ENCODE measurements around the gene AXIN1. TPM values are rescaled to one million over a fixed set of nuclear protein-coding genes. Genes with fewer than 3 reads are reported as not detected.

AXIN1 gene
- total and polyA plus RNA-seq, 9 of the 15 experiments (the other 6 are each of a cell fraction or from before 2014, with no cell fraction given) = 0.42 to 58.0 (median 25.9) TPM

DNA sequence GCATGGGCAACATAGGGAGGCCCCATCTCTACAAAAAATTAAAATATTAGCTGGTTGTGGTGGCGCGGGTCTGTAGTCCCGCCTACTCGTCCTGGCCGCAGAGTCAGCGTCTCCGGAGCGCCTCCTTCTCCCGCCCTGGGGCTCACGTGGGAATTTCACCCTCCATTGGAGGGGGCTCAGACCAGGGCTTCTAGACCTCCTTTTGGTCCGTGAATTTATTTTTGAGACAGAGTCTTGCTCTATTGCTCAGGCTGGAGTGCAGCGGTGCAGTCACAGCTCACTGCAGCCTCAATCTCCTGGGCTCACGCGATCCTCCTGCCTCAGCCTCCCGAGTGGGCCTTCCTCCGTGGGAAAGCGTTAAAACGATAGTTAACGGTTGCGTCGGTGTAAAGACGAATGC lies 44.1 kb upstream of the AXIN1 start (continued):
- TF ChIP-seq SIX5 (IDR thresholded peaks at IDR 0.05; ENCODE audit: borderline replicate concordance in 1 of 2, insufficient read depth in 1 of 2, low read depth in 1 of 2, low read length in 2 of 2) (no peak), ZNF561 (CRISPR knock-in tag; conservative IDR thresholded peaks at IDR 0.05) (no peak), MTA1 (IDR thresholded peaks at IDR 0.05; ENCODE audit: borderline replicate concordance) (peak; percentile 87), DPF2 (IDR thresholded peaks at IDR 0.05) (no peak), ZNF124 (CRISPR knock-in tag; IDR thresholded peaks at IDR 0.05) (no peak), ZZZ3 (IDR thresholded peaks at IDR 0.05) (no peak), ZNF165 (CRISPR knock-in tag; IDR thresholded peaks at IDR 0.05; ENCODE audit: borderline replicate concordance) (no peak), CHD2 (IDR thresholded peaks at IDR 0.05; ENCODE audit: low read depth, low read length) (no peak), GATA2 (CRISPR knock-in tag; IDR thresholded peaks at IDR 0.05) (no peak), FOXK2 (conservative IDR thresholded peaks at IDR 0.05 in 1 of 2, IDR thresholded peaks at IDR 0.05 in 1 of 2; ENCODE audit: low read depth in 2 of 2) (no peak), ZNF589 (CRISPR knock-in tag; IDR thresholded peaks at IDR 0.05; ENCODE audit: low read depth) (no peak), ETS2 (tag; IDR thresholded peaks at IDR 0.05; ENCODE audit: borderline replicate concordance, poor library complexity, severe bottlenecking) (no peak), FOXM1 (IDR thresholded peaks at IDR 0.05; ENCODE audit: low read depth) (no peak), FOXM1 (CRISPR knock-in tag; IDR thresholded peaks at IDR 0.05; ENCODE audit: low read depth) (no peak), ZNF551 (CRISPR knock-in tag; IDR thresholded peaks at IDR 0.05) (no peak), POLR2G (IDR thresholded peaks at IDR 0.05; ENCODE audit: low read depth, low read length) (no peak), ZNF197 (CRISPR knock-in tag; IDR thresholded peaks at IDR 0.05; ENCODE audit: low read depth) (no peak), SOX6 (IDR thresholded peaks at IDR 0.05) (no peak), HDAC6 (IDR thresholded peaks at IDR 0.05; ENCODE audit: low read depth, low read length) (no peak), RUNX1 (IDR thresholded peaks at IDR 0.05; ENCODE audit: low read depth) (no peak), TCF3 (CRISPR knock-in tag; IDR thresholded peaks at IDR 0.05) (no peak)
- TF ChIP-seq, protein P1, sequence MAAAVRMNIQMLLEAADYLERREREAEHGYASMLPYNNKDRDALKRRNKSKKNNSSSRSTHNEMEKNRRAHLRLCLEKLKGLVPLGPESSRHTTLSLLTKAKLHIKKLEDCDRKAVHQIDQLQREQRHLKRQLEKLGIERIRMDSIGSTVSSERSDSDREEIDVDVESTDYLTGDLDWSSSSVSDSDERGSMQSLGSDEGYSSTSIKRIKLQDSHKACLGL (CRISPR knock-in tag; IDR thresholded peaks at IDR 0.05; ENCODE audit: borderline replicate concordance, poor library complexity, severe bottlenecking) = no peak
- TF ChIP-seq, protein P2, sequence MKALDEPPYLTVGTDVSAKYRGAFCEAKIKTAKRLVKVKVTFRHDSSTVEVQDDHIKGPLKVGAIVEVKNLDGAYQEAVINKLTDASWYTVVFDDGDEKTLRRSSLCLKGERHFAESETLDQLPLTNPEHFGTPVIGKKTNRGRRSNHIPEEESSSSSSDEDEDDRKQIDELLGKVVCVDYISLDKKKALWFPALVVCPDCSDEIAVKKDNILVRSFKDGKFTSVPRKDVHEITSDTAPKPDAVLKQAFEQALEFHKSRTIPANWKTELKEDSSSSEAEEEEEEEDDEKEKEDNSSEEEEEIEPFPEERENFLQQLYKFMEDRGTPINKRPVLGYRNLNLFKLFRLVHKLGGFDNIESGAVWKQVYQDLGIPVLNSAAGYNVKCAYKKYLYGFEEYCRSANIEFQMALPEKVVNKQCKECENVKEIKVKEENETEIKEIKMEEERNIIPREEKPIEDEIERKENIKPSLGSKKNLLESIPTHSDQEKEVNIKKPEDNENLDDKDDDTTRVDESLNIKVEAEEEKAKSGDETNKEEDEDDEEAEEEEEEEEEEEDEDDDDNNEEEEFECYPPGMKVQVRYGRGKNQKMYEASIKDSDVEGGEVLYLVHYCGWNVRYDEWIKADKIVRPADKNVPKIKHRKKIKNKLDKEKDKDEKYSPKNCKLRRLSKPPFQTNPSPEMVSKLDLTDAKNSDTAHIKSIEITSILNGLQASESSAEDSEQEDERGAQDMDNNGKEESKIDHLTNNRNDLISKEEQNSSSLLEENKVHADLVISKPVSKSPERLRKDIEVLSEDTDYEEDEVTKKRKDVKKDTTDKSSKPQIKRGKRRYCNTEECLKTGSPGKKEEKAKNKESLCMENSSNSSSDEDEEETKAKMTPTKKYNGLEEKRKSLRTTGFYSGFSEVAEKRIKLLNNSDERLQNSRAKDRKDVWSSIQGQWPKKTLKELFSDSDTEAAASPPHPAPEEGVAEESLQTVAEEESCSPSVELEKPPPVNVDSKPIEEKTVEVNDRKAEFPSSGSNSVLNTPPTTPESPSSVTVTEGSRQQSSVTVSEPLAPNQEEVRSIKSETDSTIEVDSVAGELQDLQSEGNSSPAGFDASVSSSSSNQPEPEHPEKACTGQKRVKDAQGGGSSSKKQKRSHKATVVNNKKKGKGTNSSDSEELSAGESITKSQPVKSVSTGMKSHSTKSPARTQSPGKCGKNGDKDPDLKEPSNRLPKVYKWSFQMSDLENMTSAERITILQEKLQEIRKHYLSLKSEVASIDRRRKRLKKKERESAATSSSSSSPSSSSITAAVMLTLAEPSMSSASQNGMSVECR (CRISPR knock-in tag; IDR thresholded peaks at IDR 0.05) = no peak
- TF ChIP-seq, protein P3, sequence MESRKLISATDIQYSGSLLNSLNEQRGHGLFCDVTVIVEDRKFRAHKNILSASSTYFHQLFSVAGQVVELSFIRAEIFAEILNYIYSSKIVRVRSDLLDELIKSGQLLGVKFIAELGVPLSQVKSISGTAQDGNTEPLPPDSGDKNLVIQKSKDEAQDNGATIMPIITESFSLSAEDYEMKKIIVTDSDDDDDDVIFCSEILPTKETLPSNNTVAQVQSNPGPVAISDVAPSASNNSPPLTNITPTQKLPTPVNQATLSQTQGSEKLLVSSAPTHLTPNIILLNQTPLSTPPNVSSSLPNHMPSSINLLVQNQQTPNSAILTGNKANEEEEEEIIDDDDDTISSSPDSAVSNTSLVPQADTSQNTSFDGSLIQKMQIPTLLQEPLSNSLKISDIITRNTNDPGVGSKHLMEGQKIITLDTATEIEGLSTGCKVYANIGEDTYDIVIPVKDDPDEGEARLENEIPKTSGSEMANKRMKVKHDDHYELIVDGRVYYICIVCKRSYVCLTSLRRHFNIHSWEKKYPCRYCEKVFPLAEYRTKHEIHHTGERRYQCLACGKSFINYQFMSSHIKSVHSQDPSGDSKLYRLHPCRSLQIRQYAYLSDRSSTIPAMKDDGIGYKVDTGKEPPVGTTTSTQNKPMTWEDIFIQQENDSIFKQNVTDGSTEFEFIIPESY (CRISPR knock-in tag; IDR thresholded peaks at IDR 0.05) = no peak

Measured in K562 (cell line).